ENCODE data around the gene SLC15A3.

The SLC15A3 gene

GRCh38 chr11:60902625-60903024 is 49.4 kb downstream of the SLC15A3 start:
- H3K79me2 ChIP-seq (ENCODE audit: insufficient read depth, low read length) = peaks cover 31% of the 10 kb centered on the region
- no peak for TF ChIP-seq EZH2 (IDR thresholded peaks at IDR 0.05; ENCODE audit: borderline replicate concordance, low read length)
- TF ChIP-seq, protein P1, sequence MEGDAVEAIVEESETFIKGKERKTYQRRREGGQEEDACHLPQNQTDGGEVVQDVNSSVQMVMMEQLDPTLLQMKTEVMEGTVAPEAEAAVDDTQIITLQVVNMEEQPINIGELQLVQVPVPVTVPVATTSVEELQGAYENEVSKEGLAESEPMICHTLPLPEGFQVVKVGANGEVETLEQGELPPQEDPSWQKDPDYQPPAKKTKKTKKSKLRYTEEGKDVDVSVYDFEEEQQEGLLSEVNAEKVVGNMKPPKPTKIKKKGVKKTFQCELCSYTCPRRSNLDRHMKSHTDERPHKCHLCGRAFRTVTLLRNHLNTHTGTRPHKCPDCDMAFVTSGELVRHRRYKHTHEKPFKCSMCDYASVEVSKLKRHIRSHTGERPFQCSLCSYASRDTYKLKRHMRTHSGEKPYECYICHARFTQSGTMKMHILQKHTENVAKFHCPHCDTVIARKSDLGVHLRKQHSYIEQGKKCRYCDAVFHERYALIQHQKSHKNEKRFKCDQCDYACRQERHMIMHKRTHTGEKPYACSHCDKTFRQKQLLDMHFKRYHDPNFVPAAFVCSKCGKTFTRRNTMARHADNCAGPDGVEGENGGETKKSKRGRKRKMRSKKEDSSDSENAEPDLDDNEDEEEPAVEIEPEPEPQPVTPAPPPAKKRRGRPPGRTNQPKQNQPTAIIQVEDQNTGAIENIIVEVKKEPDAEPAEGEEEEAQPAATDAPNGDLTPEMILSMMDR (IDR thresholded peaks at IDR 0.05; ENCODE audit: low read length) = no peak

DNA sequence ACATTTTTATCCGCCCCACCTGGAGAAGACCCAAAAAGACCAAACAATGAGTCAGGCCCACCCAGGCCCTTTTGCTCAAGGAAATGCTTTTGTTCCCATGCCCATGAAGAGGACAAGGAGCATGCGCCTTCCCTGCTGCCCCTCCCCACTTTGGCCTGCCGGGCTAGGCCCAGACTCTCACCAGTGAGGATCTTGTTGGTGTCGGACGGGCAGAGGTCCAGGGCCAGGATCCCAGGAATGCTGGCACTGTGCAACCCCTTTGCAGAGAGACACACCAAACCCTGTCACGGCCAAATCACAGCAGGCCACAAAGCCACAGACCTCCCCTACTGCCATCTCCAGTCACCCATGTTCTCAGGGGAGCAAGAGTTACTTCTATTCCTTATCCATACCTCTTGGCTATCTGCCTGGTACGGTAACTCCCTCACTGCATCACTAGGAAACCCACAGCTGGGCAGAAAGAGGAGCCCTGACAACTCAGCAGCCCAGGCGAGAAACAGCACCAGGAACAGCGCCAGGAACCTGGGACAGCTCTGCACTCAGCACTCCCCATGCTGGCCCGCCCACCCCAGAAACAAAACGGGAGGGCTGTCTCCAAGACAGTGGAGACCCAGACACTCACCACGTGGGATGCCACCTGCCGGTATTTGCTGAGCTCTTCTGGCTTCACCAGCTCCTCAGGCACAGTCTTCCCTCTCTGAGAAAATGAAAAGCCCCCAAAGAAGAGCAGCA is 51.1 kb downstream of the SLC15A3 start:
- H3F3A ChIP-seq (ENCODE audit: insufficient read depth, low read length) = no peaks in the 10 kb centered on the region
- H2AFZ ChIP-seq (ENCODE audit: low read length) = no peak overlapping the region
- no peak overlapping the region for H3K9ac ChIP-seq (ENCODE audit: low read length)
- no peaks in the 10 kb centered on the region for H4K20me1 ChIP-seq (ENCODE audit: insufficient read depth, low read length)
- no peak overlapping the region for H3K4me3 ChIP-seq (ENCODE audit: low read depth, low read length, poor library complexity, severe bottlenecking)
- H3K4me2 ChIP-seq (ENCODE audit: low read length) = no peak overlapping the region
- no peak overlapping the region for H3K27ac ChIP-seq (ENCODE audit: low read depth, low read length, poor library complexity, severe bottlenecking)
- H3K9me2 ChIP-seq (ENCODE audit: low read depth, low read length) = no peaks in the 10 kb centered on the region
- H3K4me1 ChIP-seq (ENCODE audit: insufficient read depth, low read length, severe bottlenecking) = peaks cover 17% of the 10 kb centered on the region
- no peak for TF ChIP-seq EZH2 (IDR thresholded peaks at IDR 0.05; ENCODE audit: borderline replicate concordance, low read length)
- TF ChIP-seq, protein P1 (IDR thresholded peaks at IDR 0.05; ENCODE audit: low read length) = no peak
- H3K36me3 ChIP-seq (ENCODE audit: insufficient read depth, low read length) = peaks cover 90% of the 10 kb centered on the region
- no peaks in the 10 kb centered on the region for H3K9me3 ChIP-seq (ENCODE audit: low read length)
- H3K27me3 ChIP-seq (ENCODE audit: insufficient read depth, low read length) = no peaks in the 10 kb centered on the region
- H3K79me2 ChIP-seq (ENCODE audit: insufficient read depth, low read length) = peaks cover 27% of the 10 kb centered on the region

More at GRCh38 chr11:60902625-60903024, 49.4 kb downstream of the SLC15A3 start:
- Histone ChIP-seq H3K9me3 (ENCODE audit: low read length) (no peaks in the 10 kb centered on the region), H3K36me3 (ENCODE audit: insufficient read depth, low read length) (peaks cover 74% of the 10 kb centered on the region), H3K4me3 (ENCODE audit: low read depth, low read length, poor library complexity, severe bottlenecking) (no peak overlapping the region), H3K27me3 (ENCODE audit: insufficient read depth, low read length) (no peaks in the 10 kb centered on the region), H4K20me1 (ENCODE audit: insufficient read depth, low read length) (no peaks in the 10 kb centered on the region), H3K27ac (ENCODE audit: low read depth, low read length, poor library complexity, severe bottlenecking) (no peak overlapping the region), H3K9me2 (ENCODE audit: low read depth, low read length) (no peaks in the 10 kb centered on the region), H3K4me2 (ENCODE audit: low read length) (no peak overlapping the region), H3K9ac (ENCODE audit: low read length) (no peak overlapping the region), H3K4me1 (ENCODE audit: insufficient read depth, low read length, severe bottlenecking) (peaks cover 28% of the 10 kb centered on the region), H2AFZ (ENCODE audit: low read length) (no peak overlapping the region), H3F3A (ENCODE audit: insufficient read depth, low read length) (no peaks in the 10 kb centered on the region)

DNA sequence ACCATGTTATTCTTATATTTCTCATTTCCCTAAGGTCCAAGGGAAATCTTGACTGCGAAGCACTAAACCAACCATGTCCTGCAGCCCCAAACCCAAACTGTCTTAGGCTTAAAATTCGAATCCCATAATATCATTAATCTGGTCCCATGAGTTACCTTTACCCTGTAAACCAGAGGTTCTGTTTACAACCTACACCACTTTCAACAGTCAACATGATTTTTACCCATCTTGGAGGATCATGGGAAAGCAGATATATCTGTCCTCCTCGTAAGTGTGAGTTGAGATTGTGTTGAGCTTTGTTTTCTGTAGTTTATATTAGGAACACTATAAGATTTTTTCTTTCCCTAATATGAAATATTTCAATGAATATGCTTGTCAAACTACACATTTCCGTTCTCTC is 52.0 kb downstream of the SLC15A3 start:
- H3K27me3 ChIP-seq (ENCODE audit: insufficient read depth, low read length) = no peaks in the 10 kb centered on the region
- no peaks in the 10 kb centered on the region for H3F3A ChIP-seq (ENCODE audit: insufficient read depth, low read length)
- H3K9me2 ChIP-seq (ENCODE audit: low read depth, low read length) = no peaks in the 10 kb centered on the region
- H2AFZ ChIP-seq (ENCODE audit: low read length) = no peak overlapping the region
- no peak overlapping the region for H3K27ac ChIP-seq (ENCODE audit: low read depth, low read length, poor library complexity, severe bottlenecking)
- H3K4me1 ChIP-seq (ENCODE audit: insufficient read depth, low read length, severe bottlenecking) = peaks cover 10% of the 10 kb centered on the region
- H3K79me2 ChIP-seq (ENCODE audit: insufficient read depth, low read length) = peaks cover 18% of the 10 kb centered on the region
- no peak overlapping the region for H3K9ac ChIP-seq (ENCODE audit: low read length)
- H3K9me3 ChIP-seq (ENCODE audit: low read length) = no peaks in the 10 kb centered on the region
- H3K4me3 ChIP-seq (ENCODE audit: low read depth, low read length, poor library complexity, severe bottlenecking) = no peak overlapping the region
- H3K36me3 ChIP-seq (ENCODE audit: insufficient read depth, low read length) = peaks cover 95% of the 10 kb centered on the region
- TF ChIP-seq EZH2 (IDR thresholded peaks at IDR 0.05; ENCODE audit: borderline replicate concordance, low read length) = no peak
- TF ChIP-seq, protein P1 (IDR thresholded peaks at IDR 0.05; ENCODE audit: low read length) = no peak
- H4K20me1 ChIP-seq (ENCODE audit: insufficient read depth, low read length) = no peaks in the 10 kb centered on the region
- no peak overlapping the region for H3K4me2 ChIP-seq (ENCODE audit: low read length)
